C4-2B (cell line): ENCODE results near the gene SPATA3.

Experiments used
- ZFX ChIP-seq: fragments of 450-650 bp; IDR thresholded peaks from 2 replicates; pipeline ENCODE4 v1.6.1; 2017
- TF ChIP-seq, protein P1 (sequence below): fragments of 450-650 bp; conservative IDR thresholded peaks from 2 replicates; pipeline ENCODE4 v1.5.1; 2017; ENCODE audit warnings: mild to moderate bottlenecking

DNA sequence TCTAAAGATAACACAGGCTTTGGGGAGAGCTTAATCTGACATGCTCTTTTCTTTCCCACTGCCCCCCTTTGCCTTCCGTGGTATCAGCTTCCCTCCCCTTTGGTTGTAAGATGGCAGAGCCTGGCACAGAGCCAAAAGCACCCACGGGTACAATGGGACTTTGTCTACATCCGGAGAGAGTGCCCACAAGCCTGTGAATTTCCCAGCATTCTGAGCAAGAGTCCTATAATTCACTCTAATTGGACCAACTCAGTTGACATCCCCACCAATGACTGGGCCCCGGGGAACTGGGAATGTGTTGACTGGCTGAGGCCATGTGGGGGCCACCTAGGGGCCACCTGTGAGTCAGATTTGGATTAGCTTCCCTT is 21.3 kb downstream of the SPATA3 start:
- TF ChIP-seq, protein P1, sequence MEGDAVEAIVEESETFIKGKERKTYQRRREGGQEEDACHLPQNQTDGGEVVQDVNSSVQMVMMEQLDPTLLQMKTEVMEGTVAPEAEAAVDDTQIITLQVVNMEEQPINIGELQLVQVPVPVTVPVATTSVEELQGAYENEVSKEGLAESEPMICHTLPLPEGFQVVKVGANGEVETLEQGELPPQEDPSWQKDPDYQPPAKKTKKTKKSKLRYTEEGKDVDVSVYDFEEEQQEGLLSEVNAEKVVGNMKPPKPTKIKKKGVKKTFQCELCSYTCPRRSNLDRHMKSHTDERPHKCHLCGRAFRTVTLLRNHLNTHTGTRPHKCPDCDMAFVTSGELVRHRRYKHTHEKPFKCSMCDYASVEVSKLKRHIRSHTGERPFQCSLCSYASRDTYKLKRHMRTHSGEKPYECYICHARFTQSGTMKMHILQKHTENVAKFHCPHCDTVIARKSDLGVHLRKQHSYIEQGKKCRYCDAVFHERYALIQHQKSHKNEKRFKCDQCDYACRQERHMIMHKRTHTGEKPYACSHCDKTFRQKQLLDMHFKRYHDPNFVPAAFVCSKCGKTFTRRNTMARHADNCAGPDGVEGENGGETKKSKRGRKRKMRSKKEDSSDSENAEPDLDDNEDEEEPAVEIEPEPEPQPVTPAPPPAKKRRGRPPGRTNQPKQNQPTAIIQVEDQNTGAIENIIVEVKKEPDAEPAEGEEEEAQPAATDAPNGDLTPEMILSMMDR: no peak
- no peak for TF ChIP-seq ZFX
